Upper lobe of left lung (tissue), 6 donors: ENCODE results near the gene SASH3. TPM values are rescaled to one million over a fixed set of nuclear protein-coding genes. Genes with fewer than 3 reads are reported as not detected.

ENCODE experiments used
- ATAC-seq, 2 donors: fragments of 200-7000 bp; cut with Tn5 transposase; one replicate each; pipeline ENCODE4 v1.9.1; 2022; ENCODE audit warnings: mild to moderate bottlenecking in 2 of 2, moderate library complexity in 2 of 2; ENCODE audit not compliant: low FRiP score in 2 of 2
- DNase-seq, 2 donors: peaks; one replicate each; pipeline ENCODE4 v3.0.0-alpha.2; 2019 to 2020
- H3K27ac ChIP-seq, 4 donors: fragments of 200-600 bp; sonication (generic); one replicate each; pipeline ENCODE4 v1.5.1; 2016 to 2019
- H3K27me3 ChIP-seq, 4 donors: fragments of 200-600 bp; sonication (generic); one replicate each; pipeline ENCODE4 v1.5.1; 2017 to 2019
- H3K36me3 ChIP-seq, 4 donors: fragments of 200-600 bp; sonication (generic); one replicate each; pipeline ENCODE4 v1.5.1; 2016 to 2019
- H3K4me1 ChIP-seq, 4 donors: fragments of 200-600 bp; sonication (generic); one replicate each; pipeline ENCODE4 v1.5.1; 2018 to 2019
- H3K4me3 ChIP-seq, 4 donors: fragments of 200-600 bp; sonication (generic); one replicate each; pipeline ENCODE4 v1.5.1; 2017 to 2019; ENCODE audit warnings: mild to moderate bottlenecking in 2 of 4, moderate library complexity in 1 of 4
- H3K9me3 ChIP-seq, 4 donors: fragments of 200-600 bp; sonication (generic); one replicate each; pipeline ENCODE4 v1.5.1; 2018 to 2019
- CTCF ChIP-seq, 6 experiments: fragments of 450-650 bp in 4 of 6; fragments of 200-600 bp in 2 of 6; sonication (generic) in 2 of 6; IDR thresholded peaks; one replicate each; pipeline ENCODE4 v1.5.1; 2016 to 2019; ENCODE audit warnings: antibody characterized with exemption in 6 of 6
- EP300 ChIP-seq, 4 donors: sonication (generic); formaldehyde crosslinking; IDR thresholded peaks; one replicate each; pipeline ENCODE4 v1.5.1; 2017; ENCODE audit warnings: antibody characterized with exemption in 4 of 4, control low read depth in 2 of 4
- POLR2A ChIP-seq, 4 donors: fragments of 450-650 bp; IDR thresholded peaks; one replicate each; pipeline ENCODE4 v1.5.1; 2016 to 2017; ENCODE audit warnings: antibody characterized with exemption in 4 of 4, mild to moderate bottlenecking in 2 of 4
- POLR2AphosphoS5 ChIP-seq, 2 donors: sonication (generic); formaldehyde crosslinking; IDR thresholded peaks; one replicate each; pipeline ENCODE4 v1.5.1; 2017; ENCODE audit warnings: antibody characterized with exemption in 2 of 2
- WGBS, 2 donors: methylation state at CpG; one replicate each; pipeline ENCODE4 v1.1.5; 2017 to 2018; 5-methylcytosine and 5-hydroxymethylcytosine counted together
- total RNA-seq, 6 donors: library from RNA; depleted of rRNA in 4 of 6; stranded (reverse); fragments of >200 nt in 4 of 6; gene quantifications; one replicate each; pipeline versions ENCODE4 v1.1.0 to v1.2.1, GENCODE V29; 2016 to 2021
- donor health status: DM: no; HTN: no; CAD: no; lungs with moderate emphysema.
- donor health status: DM: no; HTN: yes; CAD: no; lungs with severe emphysema.

The SASH3 gene
- total RNA-seq, 6 donors from 2014 or later = 21.5 to 60.3 (median 37.9) TPM

DNA sequence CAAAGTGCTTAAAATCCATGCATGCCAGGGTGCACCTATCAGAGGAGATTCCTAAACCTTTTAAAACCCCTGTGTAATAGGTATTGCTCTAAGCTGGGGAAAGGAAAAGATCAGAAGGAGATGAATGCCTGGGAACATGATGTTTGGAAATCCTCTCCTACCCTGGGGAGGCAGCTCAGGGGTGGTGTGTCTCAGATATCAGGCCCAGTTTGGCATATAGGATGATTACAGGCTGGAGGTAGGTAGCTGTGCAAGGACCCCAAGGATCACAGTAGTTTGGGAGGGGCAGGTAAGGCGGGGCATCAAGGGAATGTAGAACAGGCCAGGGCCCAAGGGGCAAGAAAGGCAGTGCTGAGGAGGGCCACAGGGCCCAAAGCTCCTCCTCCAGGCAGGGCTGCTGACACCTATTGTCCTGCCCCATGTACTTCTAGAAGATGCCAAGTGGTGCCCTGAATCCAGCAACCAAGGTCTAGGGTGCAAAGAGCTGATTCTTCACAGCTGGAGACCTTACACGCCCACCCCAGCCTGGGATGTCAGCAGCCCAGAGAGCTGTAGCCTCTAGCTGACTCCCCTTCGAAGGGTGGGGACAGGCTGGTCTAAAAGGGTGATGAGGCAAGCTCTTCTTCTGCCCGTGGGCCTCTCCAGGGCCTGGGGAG lies 17.6 kb downstream of the SASH3 start:
- ATAC-seq (no peak), DNase-seq (no peak)
- 70 to 83% methylated on average over 1 to 4 of the region's 4 CpGs for WGBS, 2 donors
- Histone ChIP-seq H3K27me3 (no peaks in the 10 kb centered on the region), H3K36me3 (peaks cover 0 to 10% (median 3%) of the 10 kb centered on the region in 4 donors), H3K4me3 (no peak overlapping the region), H3K27ac (no peak overlapping the region), H3K4me1 (no peaks in the 10 kb centered on the region), H3K9me3 (no peaks in the 10 kb centered on the region)
- TF ChIP-seq POLR2A (IDR thresholded peaks at IDR 0.05) (no peak), POLR2AphosphoS5 (IDR thresholded peaks at IDR 0.05) (no peak), CTCF (IDR thresholded peaks at IDR 0.05) (no peak), EP300 (IDR thresholded peaks at IDR 0.05) (no peak)

DNA sequence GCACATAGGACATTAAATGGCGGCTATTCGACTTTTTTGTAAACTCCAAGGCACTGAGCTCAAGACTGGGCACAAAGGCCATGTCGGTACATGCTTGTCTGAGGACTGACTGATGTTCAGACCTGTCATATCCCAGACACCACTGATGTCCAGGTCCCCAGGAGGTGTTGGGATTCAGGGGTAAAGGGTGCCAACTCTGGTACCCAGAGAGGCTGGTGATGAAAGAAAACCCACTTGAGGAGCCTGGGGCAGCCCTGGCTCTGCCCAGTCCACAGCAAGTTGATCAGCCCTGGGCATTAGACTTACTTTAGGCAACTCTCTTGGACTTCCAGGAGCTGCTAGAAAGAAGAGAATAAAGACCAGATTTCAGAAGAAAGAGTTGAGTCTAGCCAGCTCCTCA lies 18.7 kb downstream of the SASH3 start:
- ATAC-seq = no peak
- DNase-seq = no peak
- Histone ChIP-seq H3K4me1 (no peaks in the 10 kb centered on the region), H3K27ac (no peak overlapping the region), H3K4me3 (no peak overlapping the region), H3K36me3 (peaks cover 0 to 9% (median under 1%) of the 10 kb centered on the region in 4 donors), H3K27me3 (no peaks in the 10 kb centered on the region), H3K9me3 (no peaks in the 10 kb centered on the region)
- TF ChIP-seq POLR2A (IDR thresholded peaks at IDR 0.05) = no peak
- no peak for TF ChIP-seq EP300 (IDR thresholded peaks at IDR 0.05)
- no peak for TF ChIP-seq POLR2AphosphoS5 (IDR thresholded peaks at IDR 0.05)
- no peak for TF ChIP-seq CTCF (IDR thresholded peaks at IDR 0.05)
- WGBS, 2 donors = 86 to 95% methylated on average over 3 of the region's 3 CpGs

DNA sequence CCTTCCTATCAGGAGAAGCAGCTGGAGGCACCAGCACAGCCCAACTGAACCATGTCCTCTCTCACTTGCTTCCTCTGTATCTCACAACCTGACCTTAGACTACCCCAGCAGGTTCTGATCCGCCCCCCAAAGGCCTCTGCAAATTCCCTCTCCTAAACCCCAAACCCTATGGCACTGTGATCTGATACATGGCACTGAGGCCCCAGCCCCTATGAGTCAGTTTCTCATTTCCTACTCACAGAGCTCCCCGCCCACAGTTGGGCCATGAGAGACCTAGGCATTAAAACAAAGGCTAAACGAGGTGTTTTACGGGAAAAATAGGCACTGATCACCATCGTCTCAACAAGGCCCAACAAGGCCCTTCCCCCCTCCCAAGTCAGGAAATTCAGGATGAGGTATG lies 19.1 kb downstream of the SASH3 start:
- Histone ChIP-seq H3K27me3 (no peaks in the 10 kb centered on the region), H3K4me3 (no peak overlapping the region), H3K4me1 (no peaks in the 10 kb centered on the region), H3K9me3 (no peaks in the 10 kb centered on the region), H3K36me3 (peaks cover 0 to 5% (median 0%) of the 10 kb centered on the region in 4 donors), H3K27ac (no peak overlapping the region)
- ATAC-seq (no peak), DNase-seq (no peak)
- TF ChIP-seq POLR2A (IDR thresholded peaks at IDR 0.05) (no peak), CTCF (IDR thresholded peaks at IDR 0.05) (no peak), EP300 (IDR thresholded peaks at IDR 0.05) (no peak)
- WGBS, 2 donors = 74 to 81% methylated on average over 5 of the region's 5 CpGs

DNA sequence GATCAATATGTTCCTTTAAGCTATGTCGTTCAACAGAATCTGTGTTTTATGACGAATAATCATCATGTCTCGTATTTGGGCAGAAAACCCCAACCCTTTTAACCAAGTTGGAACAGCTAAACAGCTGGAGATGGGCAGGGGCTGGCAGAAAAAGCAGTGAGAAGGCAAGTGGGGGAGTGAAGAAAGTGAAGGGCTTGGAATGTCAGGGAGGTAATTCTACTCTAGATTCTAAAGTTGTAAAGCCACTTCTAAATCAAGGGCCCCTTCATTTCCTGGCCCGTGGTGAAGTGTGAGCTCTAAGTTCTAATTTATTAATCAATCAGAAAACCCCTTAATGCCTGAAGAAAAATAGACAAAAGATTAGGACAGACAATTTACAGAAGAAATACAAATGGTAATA lies 20.4 kb downstream of the SASH3 start:
- no peaks in the 10 kb centered on the region for H3K27me3 ChIP-seq
- no peaks in the 10 kb centered on the region for H3K4me1 ChIP-seq
- no peak overlapping the region for H3K27ac ChIP-seq
- no peak overlapping the region for H3K4me3 ChIP-seq
- WGBS, 2 donors = 42 to 75% methylated on average over 4 of the region's 4 CpGs
- no peak for TF ChIP-seq CTCF (IDR thresholded peaks at IDR 0.05)
- DNase-seq = no peak
- no peak for ATAC-seq
- peaks cover 0 to 6% (median 0%) of the 10 kb centered on the region in 4 donors for H3K36me3 ChIP-seq
- no peaks in the 10 kb centered on the region for H3K9me3 ChIP-seq

- Histone ChIP-seq H3K4me1 (no peaks in the 10 kb centered on the region), H3K36me3 (peaks cover 0 to 20% (median 0%) of the 10 kb centered on the region in 4 donors), H3K27me3 (no peaks in the 10 kb centered on the region), H3K27ac (no peak overlapping the region), H3K4me3 (no peak overlapping the region), H3K9me3 (no peaks in the 10 kb centered on the region)
- DNase-seq (no peak), ATAC-seq (no peak)
- TF ChIP-seq POLR2A (IDR thresholded peaks at IDR 0.05) = no peak
- no peak for TF ChIP-seq CTCF (IDR thresholded peaks at IDR 0.05)
- no peak for TF ChIP-seq EP300 (IDR thresholded peaks at IDR 0.05)
- TF ChIP-seq POLR2AphosphoS5 (IDR thresholded peaks at IDR 0.05) = no peak
- WGBS, 2 donors = 35 to 60% methylated on average over 1 of the region's 1 CpG
Measured at GRCh38 chrX:129802863-129803262, 23.1 kb downstream of the SASH3 start.
